Stimulated activated CD4-positive, alpha-beta T cell treated with anti-CD3 and anti-CD28 coated beads, Interleukin-1b, Interleukin-23, amount 100 ng/mL, for 4 hours (primary cell): Measurements from ENCODE around the gene PARP16.

Experiments
- DNase-seq, 2 donors: peaks; one replicate each; pipeline ENCODE4 v3.0.0-alpha.2; 2020; ENCODE audit warnings: low read depth in 2 of 2

Gene PARP16

DNA sequence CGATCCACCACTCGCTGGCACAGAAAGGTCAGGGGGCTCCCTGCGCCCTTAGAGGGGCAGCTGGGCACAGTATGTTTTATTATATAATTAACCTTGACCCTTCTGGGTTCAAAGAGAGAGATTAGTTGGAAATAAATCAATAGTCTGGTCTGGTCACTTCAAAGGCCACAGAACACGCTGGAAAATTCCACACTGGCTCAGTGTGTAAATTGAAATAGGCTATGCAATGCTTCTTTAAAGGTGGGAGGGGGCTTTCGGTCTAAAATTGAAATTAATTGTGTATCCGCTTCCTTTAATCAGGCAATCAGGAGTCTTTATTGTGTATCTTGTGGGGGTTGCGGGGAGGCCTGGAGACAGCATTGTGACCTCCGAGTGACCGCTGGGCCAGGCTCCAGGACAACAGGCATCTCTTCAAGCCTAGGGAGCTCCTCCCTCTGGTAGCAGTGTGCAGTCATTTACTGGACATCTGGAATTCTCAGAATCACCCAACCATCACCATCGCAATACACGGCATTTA, 25.8 kb upstream of the PARP16 start:
- DNase-seq, result no peak

DNA sequence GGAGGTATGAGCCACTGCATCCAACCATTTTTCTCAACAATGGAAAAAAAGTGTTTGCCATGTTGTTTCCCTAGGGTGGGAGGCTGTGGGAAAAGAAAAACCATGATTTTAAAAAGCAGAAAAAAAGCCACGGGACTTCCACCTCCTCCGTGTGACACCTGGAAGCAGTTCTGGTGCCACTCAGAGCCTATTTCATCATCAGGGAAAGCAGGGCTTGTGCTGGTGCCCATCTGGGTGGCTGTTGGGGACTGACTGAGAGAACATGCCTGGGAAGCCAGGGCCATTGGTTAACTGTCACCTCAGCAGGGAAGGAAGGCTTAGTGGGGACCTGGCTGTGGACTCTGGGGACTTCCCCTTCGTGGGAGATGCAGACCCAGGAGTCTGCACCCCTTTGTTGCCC, 25.1 kb upstream of the PARP16 start:
- no peak for DNase-seq

DNA sequence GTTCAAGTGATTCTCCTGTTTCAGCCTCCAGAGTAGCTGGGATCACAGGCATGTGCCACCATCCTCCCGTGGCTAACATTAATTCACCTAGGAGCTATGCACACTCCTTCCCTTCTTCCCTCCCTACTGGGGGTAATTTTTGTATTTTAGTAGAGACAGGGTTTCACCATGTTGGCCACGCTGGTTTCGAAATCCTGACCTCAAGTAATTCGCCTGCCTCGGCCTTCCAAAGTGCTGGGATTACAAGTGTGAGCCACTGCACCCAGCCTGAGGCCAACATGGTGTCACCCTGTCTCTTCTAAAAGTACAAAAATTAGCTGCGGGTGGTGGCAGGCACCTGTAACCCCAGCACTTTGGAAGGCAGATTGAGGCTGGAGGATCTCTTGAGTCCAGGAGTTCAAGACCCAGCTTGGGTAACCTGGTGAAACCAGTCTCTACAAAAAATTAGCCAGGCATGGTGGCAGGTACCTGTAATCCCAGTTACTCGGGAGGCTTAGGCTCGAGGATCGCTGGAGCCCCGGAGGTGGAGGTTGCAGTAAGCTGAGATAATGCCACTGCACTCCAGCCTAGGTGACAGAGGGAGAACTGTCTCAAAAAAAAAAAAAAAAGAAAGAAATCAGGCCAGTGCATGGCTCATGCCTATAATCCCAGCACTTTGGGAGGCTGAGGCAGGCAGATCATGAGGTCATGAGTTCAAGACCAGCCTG, 23.9 kb upstream of the PARP16 start:
- DNase-seq, result no peak

DNA sequence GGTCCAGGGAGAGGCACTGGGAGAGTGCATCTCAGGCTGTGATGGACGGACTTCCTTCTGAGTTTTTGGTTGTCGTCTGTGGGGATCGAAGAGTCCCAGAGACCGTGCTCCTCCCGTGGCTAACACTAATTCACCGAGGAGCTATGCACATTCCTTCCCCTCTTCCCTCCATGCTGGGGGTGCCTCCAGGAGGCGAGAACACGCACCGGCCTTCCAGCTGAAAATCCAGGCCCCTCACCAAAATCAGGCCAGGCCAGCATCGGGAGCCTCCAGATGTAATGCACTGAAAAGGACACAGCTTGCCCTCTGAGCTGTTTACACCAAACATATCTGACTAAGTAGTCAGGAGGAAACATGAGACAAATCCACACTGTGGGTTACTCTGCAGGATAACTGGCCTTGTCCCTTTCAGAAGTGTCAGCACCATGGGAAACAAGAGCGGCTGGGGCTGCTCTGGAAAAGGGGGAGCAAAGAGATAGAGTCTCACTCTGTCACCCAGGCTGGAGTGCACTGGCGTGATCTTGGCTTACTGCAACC, 23.3 kb upstream of the PARP16 start:
- DNase-seq, result no peak

DNA sequence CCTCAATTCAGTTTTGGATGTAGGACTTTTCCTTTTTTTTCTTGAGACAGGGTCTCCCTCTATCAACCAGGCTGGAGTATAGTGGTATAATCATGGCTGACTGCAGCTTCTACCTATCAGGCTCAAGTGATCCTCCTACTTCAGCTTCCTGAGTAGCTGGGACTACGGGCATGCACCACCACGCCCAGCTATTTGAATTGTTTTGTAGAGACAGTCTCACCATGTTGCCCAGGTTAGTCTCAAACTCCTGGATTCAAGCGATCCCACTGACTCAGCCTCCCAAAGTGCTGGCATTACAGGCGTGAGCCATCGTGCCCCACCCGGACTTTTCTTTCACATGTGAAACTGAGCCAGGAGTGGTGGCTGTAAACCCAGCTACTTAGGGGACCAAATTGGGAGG, 21.3 kb upstream of the PARP16 start:
- no peak for DNase-seq

DNA sequence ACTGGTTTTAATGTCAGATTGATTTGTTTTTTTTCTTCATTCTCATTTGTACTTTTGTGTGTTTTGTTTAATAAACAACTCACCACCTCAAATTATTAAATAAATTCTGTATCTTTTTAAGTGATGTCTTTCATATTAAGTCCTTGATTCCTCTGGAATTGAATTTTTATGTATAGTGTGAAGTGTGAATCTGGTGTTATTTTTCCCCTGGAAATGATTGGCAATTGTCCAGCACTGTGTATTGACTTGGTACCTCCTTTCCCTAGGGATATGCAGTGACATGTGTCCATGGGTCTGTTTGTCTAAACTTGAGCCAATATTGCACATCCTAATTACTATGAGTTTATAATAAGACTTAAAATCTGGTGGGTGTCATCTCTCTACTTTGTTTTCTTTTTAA, 19.9 kb upstream of the PARP16 start:
- DNase-seq, result no peak

DNA sequence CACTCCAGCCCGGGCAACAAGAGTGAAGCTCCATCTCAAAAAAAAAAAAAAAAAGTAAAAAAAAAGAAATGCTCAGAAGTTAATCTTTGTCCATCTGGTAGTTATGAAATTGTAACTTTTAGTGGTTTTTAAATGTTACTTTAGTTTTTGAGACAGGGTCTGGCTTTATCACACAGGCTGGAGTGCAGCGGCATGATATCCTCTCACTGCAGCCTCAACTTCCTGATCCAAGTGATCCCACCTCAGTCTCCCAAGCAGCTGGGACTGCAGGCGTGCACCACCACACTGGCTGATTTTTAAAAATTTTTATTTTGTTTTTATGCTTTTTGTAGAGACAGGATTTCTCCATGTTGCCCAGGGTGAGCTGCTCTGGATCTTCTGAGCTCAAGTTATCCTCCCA, 19.1 kb upstream of the PARP16 start:
- DNase-seq, result no peak

DNA sequence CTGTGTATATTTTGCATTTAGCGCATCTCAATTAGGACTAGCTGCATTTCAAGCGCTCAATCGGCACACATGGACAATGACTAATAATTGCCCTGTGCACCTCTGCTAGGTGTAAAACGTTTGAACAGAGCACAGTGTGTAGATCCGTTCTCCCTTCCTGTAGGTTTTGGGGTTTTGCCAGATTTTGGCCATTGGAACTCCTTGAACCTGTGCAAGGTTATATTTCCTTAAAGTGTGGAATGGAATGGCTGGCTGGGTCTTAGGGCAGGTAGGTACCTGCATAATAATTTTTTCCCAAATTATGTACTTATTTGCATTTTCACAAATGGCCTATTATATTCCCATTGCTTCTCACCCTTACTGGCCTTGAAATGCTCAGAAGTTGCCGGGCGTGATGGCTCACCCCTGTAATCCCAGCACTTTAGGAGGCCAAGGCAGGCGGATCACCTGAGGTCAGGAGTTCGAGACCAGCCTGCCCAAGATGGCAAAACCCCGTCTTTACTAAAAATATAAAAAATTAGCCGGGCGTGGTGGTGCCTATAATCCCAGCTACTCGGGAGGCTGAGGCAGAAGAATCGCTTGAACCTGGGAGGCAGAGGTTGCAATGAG, 18.6 kb upstream of the PARP16 start:
- DNase-seq, result no peak

DNA sequence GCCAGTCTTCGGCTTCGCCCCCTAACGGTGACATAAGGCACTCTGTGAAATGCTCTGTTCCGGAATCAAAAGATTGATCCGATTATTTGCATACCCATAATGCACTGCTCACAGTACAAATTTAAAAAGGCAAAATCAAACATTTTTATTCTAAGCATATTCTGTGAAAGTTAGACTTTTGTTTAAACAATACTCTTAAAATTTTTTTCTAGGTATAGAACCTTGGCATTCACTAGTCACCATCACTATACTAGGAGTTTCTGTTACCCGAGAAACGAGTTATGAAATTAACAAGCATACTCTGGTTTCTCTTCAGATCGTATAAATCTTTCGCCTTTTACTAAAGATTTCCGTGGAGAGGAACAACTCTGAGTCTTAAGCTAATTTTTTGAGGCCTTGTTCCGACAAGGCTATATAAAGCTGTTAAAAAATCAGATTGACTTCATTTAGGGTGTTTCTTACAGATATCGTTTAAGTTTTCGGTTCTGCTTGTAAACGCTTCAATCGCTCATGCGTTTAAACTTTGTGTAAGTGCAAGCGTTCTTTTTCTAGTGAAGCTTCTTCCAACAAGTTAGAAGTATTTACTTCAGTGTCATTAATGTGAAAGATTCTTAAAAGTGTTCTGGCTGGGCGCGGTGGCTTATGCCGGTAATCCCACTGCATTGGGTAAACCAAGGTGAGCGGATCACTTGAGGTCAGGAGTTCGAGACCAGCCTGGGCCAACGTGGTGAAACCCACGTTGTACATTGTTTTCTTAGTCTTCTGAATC, 17.9 kb upstream of the PARP16 start, which contains the start of gene RNU5B-1:
Gene RNU5B-1, plus strand, starts transcription at position 297 of the 769 bp plus-strand sequence.
- DNase-seq, result peak; percentile 62 to 63

DNA sequence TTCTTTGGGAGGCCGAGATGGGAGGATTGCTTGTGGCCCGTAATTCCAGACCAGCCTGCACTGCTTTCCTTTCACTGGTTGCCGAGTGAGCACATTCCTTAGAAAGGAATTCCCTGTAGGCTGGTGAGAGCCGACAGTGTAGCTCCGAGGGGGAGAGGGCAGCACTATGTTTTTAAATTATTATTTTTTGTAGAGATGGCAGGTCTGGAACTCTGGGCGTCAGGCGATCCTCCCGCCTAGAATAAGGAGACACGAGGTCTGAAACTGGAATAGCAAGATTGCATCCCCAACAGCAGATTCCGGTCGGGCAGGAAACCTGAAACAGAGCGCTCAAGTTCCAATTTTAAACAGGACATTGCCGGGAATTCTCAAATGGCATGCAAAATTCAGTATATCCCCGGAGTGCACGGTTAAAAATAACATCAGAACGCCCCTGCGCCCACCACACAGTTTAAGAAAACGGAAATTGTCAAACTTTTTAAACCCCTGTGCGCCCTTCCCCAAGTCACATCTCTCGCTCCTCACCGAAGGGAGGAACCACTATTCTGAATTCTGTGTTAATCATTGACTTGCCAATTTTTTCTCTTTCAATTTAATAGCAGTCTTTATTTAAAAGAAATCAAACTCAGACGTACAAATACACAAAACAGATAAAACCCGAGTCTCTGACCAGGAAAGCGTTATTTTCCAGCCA, 17.2 kb upstream of the PARP16 start:
- DNase-seq, result no peak

DNA sequence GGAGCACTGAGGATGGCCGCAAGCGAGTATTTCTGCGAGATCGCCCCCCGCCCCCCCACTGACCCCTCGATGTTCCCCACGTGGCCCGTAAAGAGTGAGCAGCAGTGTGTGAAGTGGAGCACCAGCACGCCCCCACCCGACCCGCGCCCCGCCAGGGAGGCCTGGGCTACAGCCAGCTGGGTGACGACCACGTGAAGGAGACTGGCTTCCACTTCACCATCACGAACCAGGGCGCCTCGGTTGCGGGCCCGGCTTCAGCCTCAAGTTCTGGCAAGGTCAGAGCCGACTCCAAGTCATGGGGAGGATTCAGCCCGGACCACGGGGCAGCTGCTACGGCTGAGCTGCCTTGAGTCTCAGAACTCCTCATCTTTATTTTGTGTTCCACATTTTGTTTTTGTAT, 15.4 kb upstream of the PARP16 start:
- no peak for DNase-seq

DNA sequence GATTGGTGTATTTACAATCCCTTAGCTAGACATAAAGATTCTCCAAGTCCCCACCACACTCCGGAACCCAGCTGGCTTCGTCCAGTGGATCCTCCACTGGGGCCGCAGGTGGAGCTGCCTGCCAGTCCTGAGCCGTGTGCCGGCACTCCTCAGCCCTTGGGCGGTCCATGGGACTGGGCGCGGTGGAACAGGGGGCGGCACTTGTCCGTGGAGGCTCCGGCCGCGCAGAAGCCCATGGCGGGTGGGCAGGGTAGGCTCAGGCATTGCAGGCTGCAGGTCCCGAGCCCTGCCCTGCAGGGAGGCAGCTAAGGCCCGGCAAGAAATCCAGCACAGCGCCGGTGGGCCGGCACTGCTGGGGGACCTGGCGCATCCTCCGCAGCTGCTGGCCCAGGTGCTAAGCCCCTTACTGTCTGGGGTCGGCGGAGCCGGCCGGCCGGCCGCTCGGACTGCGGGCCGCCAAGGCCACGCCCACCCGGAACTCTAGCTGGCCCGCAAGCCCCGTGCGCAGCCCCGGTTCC, 14.3 kb upstream of the PARP16 start:
- DNase-seq, result no peak

DNA sequence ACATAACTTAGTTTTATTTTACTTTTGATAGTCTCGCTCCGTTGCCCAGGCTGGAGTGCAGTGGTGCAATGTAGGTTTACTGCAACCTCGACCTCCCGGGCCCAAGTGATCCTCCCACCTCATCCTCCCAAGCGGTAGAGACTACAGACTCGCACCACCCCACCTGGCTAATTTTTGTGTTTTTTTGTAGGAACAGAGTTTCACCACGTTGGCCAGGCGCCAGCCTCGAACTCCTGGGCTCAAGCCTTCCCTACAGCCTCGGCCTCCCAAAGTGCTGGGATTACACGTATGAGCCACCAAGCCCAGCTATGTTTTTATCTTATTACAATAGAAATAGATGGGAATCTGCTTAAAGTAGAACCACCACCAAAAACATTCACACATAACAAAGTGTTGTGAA, 12.0 kb upstream of the PARP16 start:
- no peak for DNase-seq

DNA sequence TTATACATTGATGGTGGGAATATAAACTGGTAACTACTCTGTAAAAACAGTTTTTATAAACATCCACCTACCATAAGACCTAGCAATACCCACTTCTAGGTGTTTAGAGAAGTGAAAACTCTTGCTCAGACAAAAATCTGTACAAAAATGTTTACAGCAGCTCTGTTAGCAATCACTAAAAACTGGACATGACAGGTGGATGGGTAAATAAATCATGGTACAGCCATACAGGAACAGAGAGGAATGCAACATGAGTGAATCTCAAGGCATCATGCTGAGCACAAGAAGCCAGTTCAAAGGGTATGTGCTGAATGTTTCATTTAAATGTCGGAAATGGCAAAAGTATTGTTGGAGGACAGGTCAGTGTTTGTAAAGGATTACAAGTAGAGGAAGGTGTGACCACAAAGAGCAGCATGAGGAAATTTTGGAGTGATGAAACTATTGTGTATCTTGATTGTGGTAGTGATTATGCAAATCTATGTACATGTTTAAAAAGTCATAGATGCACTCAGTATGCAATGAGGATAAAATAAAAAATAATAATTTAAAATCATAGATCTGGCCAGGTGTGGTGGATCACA, 6.3 kb upstream of the PARP16 start:
- DNase-seq, result no peak

DNA sequence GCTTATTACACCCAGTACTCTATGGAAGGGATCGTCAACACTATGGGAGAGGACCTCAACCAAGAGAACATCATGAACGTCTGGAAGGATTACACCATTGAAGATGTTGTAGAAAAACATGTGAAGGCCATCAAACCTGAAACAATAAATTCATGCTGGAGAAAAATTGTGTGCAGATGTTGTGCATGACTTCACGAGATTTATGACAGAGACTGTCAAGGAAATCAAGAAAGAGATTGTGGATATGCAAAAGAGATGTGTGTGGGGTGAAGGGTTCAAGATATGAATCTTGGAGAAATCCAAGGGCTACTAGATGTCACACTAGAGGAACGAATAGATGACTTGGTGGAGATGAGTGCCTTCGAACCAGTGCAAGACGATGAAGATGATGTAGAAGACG, 3.5 kb upstream of the PARP16 start:
- DNase-seq, result no peak

DNA sequence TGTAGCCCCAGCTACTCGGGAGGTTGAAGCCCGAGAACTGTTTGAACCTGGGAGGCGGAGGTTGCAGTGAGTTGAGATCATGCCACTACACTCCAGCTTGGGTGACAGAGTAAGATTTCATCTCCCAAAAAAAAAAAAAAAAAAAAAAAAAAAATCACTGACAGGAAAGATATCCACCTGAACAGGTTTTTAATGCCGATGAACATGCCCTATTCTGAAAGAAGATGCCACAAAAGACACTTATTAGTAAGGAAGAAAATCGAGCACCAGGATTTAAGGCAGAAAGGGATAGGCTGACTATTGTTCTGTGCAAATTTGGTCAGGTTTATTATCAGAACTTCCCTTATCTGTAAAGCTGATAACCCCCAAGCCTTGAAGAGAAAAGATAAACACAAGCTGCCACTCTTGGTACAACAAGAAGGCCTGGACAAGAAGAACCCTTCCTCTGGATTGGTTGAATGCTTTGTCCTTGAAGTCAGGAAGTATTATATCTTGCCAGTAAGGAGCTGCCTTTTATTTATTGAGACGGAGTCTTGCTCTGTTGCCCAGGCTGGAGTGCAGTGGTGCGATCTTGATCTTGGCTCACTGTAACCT, 2.7 kb upstream of the PARP16 start:
- no peak for DNase-seq

DNA sequence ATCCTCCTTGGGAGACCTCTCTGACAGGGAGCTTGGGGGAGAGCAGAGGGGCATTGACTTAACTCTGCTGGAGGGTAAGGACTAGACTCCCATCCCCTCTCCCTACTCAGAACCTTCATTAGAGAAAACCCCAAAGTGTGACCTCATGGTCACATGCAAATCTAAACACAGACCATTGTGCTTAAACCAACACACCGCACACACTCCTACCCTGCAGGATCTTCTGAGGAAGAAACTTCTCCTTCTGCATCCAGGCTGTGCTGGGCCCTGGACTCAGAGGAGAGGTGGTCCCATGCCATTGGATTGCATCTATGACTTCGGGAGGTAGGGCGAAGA, 805 bp upstream of the PARP16 start:
- DNase-seq, result no peak

DNA sequence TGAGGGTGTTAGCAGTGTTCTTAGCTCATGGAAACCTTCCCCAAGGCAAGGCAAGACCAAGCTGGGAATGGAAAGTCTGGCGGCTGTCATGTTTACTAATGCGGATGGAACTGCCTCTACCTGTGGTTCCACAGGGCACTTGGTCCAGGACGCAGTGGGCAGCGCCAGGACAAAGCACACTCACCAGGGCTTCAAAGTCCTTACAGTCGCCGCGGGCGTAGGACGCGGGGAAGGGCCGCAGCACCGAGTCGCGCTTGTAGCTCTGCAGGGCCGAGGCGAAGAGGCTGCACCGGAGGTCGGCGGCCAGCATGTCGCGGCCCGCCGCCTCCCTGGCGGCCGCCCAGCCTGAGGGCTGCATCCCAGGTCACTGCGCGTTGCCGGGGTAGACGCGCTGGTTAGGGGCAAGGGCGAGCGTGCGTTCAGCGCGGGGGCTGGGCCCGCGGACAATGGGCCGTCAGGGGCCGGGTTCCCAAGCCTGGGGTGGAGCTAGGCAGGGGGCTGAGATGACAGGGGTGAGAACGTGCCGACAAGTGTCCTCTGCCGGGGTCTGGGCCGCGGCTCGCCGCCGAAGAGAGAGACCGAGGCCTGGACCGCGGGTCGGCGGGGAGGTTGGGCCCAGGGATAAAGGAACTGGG, 497 bp downstream of the PARP16 start:
- DNase-seq, result no peak

DNA sequence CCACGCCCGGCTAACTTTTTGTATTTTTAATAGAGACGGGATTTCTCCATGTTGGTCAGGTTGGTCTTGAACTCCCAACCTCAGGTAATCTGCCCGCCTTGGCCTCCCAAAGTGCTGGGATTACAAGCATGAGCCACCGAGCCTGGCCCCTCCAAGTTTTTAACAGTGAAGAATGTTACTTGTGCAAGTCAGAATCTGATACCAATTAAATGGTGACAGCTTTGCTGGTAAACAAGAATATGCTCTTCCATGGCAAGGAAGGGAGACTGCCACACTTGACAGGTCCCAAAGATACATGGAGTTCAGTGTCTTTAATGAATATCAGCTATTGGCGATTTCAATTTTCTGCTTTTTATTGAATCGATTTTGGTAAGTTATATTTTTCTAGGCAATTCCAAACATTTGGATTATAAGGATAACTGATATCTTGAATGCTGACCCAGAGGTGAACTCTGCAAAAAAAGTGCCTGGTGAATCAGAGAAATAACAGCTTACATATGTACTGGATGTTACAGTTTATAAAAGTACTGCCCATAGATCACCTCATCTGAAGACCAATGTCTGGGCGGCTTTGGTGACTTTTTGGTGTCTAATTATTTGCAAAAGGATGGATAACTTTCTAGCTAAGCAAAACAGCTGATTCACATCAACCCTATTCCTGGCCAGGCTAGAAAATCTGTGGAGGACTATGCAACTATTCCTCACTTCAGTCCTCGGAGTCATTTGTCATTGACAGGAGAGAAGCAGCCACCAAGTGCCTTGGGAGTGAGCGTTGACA, 1.2 kb downstream of the PARP16 start:
- no peak for DNase-seq

DNA sequence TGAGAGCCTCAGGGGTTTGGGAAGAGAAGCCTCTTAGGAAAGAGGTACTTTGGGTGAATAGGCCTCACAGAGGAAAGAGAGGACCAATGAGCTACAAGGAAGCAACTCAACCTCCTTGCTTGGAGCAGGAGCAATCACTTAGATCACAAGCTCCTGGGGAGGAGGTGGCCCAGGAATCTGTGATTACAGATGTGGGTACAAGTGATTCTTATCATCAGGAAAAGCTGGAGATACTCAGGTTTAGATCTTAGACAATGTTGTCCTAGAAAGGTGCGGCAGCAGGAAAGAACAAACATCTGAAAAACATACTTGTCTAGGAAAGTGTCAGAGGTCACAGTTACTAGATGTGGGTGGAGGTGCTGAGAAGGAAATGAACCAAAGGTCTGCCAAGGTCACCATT, 8.2 kb downstream of the PARP16 start:
- no peak for DNase-seq
